GM12878 (cell line): Measurements from ENCODE around the gene SPI1. TPM values are rescaled to one million over a fixed set of nuclear protein-coding genes. Genes with fewer than 3 reads are reported as not detected.
A peak's percentile ranks its signal among the peaks of the same experiment; 100 is the strongest.

ENCODE experiments used
- ATAC-seq: fragments of 200-7000 bp; cut with Tn5 transposase; 3 replicates; pipeline ENCODE4 v1.9.1; 2020; ENCODE audit warnings: mild to moderate bottlenecking, moderate library complexity
- BruUV-seq: library from RNA; stranded (reverse); fragments of 400-500 nt; replicated peaks from 2 replicates; lab custom pipeline; 2021; lab: Mats Ljungman, UMichigan
- CTCF ChIA-PET: fragments of 300-600 bp; sonication (Branson Sonifier 250); formaldehyde crosslinking; extraction: SDS; loops from one replicate; lab custom pipeline; 2021; ENCODE audit warnings: inconsistent platforms; lab: Yijun Ruan, JAX
- POLR2A ChIA-PET: fragments of 350-600 bp; formaldehyde crosslinking; extraction: SDS; loops from one replicate; lab custom pipeline; 2021; ENCODE audit warnings: inconsistent platforms; lab: Charles Lee
- RAD21 ChIA-PET: fragments of 300-600 bp; sonication (Branson Sonifier 250); formaldehyde crosslinking; loops from one replicate; lab custom pipeline; 2023; ENCODE audit warnings: antibody characterized with exemption; ENCODE audit not compliant: unreplicated experiment; lab: Charles Lee
- SMC1A ChIA-PET: fragments of 300-600 bp; sonication (Branson Sonifier 250); formaldehyde crosslinking; loops from one replicate; lab custom pipeline; 2023; ENCODE audit not compliant: unreplicated experiment, uncharacterized antibody; lab: Charles Lee
- DNase-seq: peaks from one replicate; pipeline ENCODE4 v3.0.0-alpha.2; 2011; ENCODE audit warnings: low read depth, low spot score
- FAIRE-seq: peaks from 3 replicates; lab custom pipeline; 2011; peaks lifted over from hg19 to GRCh38; lab: Jason Lieb, UNC
- H2AFZ ChIP-seq: 2 replicates; pipeline ENCODE4 v1.6.0; 2011; ENCODE audit warnings: low read depth, low read length, control low read depth; ENCODE audit not compliant: control insufficient read depth
- H3K27ac ChIP-seq: 2 replicates; pipeline ENCODE4 v1.5.1; 2011; ENCODE audit warnings: control low read depth; ENCODE audit not compliant: control insufficient read depth, insufficient read depth
- H3K27me3 ChIP-seq, 2 experiments: replicated peaks in 1 of 2; 2 replicates each; pipeline versions ENCODE4 v1.6.0 to v1.6.1; 2011; ENCODE audit warnings: low read length in 1 of 2; ENCODE audit not compliant: control insufficient read depth in 2 of 2, insufficient read depth in 2 of 2
- H3K36me3 ChIP-seq, 2 experiments: 2 replicates each; pipeline ENCODE4 v1.5.1; 2011; ENCODE audit warnings: low read length in 1 of 2; ENCODE audit not compliant: control insufficient read depth in 2 of 2, insufficient read depth in 2 of 2
- H3K4me1 ChIP-seq: 2 replicates; pipeline ENCODE4 v1.6.1; 2011; ENCODE audit warnings: mild to moderate bottlenecking, low read length, moderate library complexity, mixed read lengths; ENCODE audit not compliant: control insufficient read depth, insufficient read depth
- H3K4me2 ChIP-seq: 2 replicates; pipeline ENCODE4 v1.6.0; 2011; ENCODE audit warnings: control low read depth; ENCODE audit not compliant: control insufficient read depth, insufficient read depth
- H3K4me3 ChIP-seq: fragments of 200-600 bp; sonication (generic); 2 replicates; pipeline ENCODE4 v1.5.1; 2016
- H3K79me2 ChIP-seq: 2 replicates; pipeline ENCODE4 v1.6.0; 2011; ENCODE audit warnings: low read length; ENCODE audit not compliant: control insufficient read depth, insufficient read depth
- H3K9ac ChIP-seq: 2 replicates; pipeline ENCODE4 v1.8.0; 2011; ENCODE audit warnings: low read length, control low read depth, mixed read lengths; ENCODE audit not compliant: control insufficient read depth, insufficient read depth
- H3K9me3 ChIP-seq: replicated peaks from 3 replicates; pipeline ENCODE4 v1.5.1; 2011; ENCODE audit warnings: mild to moderate bottlenecking, low read length; ENCODE audit not compliant: control insufficient read depth, insufficient read depth
- H4K20me1 ChIP-seq: 2 replicates; pipeline ENCODE4 v1.6.0; 2011; ENCODE audit not compliant: control insufficient read depth, insufficient read depth
- BHLHE40 ChIP-seq, 2 experiments: fragments of 450-650 bp in 1 of 2; IDR thresholded peaks; 2 replicates each; pipeline ENCODE4 v1.6.1; 2011 to 2017; ENCODE audit warnings: low read depth in 2 of 2, borderline replicate concordance in 1 of 2, improper control_type of control experiment in 1 of 2, low read length in 1 of 2, mild to moderate bottlenecking in 1 of 2
- CBX5 ChIP-seq: sonication (generic); IDR thresholded peaks from 2 replicates; pipeline ENCODE4 v1.6.1; 2016; ENCODE audit warnings: low read depth, moderate library complexity, mild to moderate bottlenecking, inconsistent platforms
- CREB1 ChIP-seq: IDR thresholded peaks from 2 replicates; pipeline ENCODE4 v1.6.1; 2012; ENCODE audit warnings: low read depth, mild to moderate bottlenecking, inconsistent platforms
- FOXK2 ChIP-seq: fragments of 450-650 bp; IDR thresholded peaks from 2 replicates; pipeline ENCODE4 v1.6.1; 2017; ENCODE audit warnings: mild to moderate bottlenecking, moderate library complexity
- FOXM1 ChIP-seq: IDR thresholded peaks from 2 replicates; pipeline ENCODE4 v1.6.1; 2012; ENCODE audit warnings: low read depth, mild to moderate bottlenecking, inconsistent platforms, low read length, moderate library complexity
- IKZF2 ChIP-seq, 2 experiments: fragments of 450-650 bp; IDR thresholded peaks; 2 replicates each; pipeline ENCODE4 v1.6.1; 2017; ENCODE audit warnings: mild to moderate bottlenecking in 2 of 2, moderate library complexity in 2 of 2
- IRF4 ChIP-seq: IDR thresholded peaks from 2 replicates; pipeline ENCODE4 v1.6.1; 2011; ENCODE audit warnings: low read depth, low read length
- KLF5 ChIP-seq: fragments of 450-650 bp; IDR thresholded peaks from 2 replicates; pipeline ENCODE4 v1.6.1; 2014; ENCODE audit warnings: mild to moderate bottlenecking; ENCODE audit not compliant: partially characterized antibody
- NBN ChIP-seq: fragments of 450-650 bp; IDR thresholded peaks from 2 replicates; pipeline ENCODE4 v1.6.1; 2016
- NFYA ChIP-seq: IDR thresholded peaks from 2 replicates; pipeline ENCODE4 v1.6.1; 2011; ENCODE audit warnings: low read depth, mild to moderate bottlenecking, low read length, improper control_type of control experiment, borderline replicate concordance
- NFYB ChIP-seq: IDR thresholded peaks from 2 replicates; pipeline ENCODE4 v1.6.1; 2011; ENCODE audit warnings: low read depth, mild to moderate bottlenecking, low read length, improper control_type of control experiment, moderate library complexity; ENCODE audit not compliant: insufficient read depth
- NRF1 ChIP-seq: conservative IDR thresholded peaks from 2 replicates; pipeline ENCODE4 v1.6.1; 2011; ENCODE audit warnings: mild to moderate bottlenecking, low read depth, low read length, improper control_type of control experiment
- ZBED1 ChIP-seq: IDR thresholded peaks from 2 replicates; pipeline ENCODE4 v1.6.1; 2016; ENCODE audit warnings: borderline replicate concordance
- WGBS: methylation state at CpG from one replicate; pipeline ENCODE4 v1.1.6; 2016; ENCODE audit warnings: low lambda C conversion rate; ENCODE audit not compliant: insufficient replicate concordance, insufficient coverage; ENCODE audit errors: missing lambda C conversion rate; 5-methylcytosine and 5-hydroxymethylcytosine counted together
- in situ Hi-C: fragments of 300-500 bp; cut with MboI; formaldehyde crosslinking; loops from 9 replicates; pipeline ENCODE4 v1.14.3; 2018; ENCODE audit warnings: mixed read lengths
- intact Hi-C: fragments of 100-400 bp; cut with micrococcal nuclease; formaldehyde crosslinking; loops from one replicate; pipeline ENCODE4 v1.14.2; 2022; ENCODE audit not compliant: unreplicated experiment
- polyA plus RNA-seq, 11 experiments: library from polyadenylated mRNA; depleted of rRNA in 4 of 11; unstranded in 6 of 11; stranded (reverse) in 5 of 11; fragments of >200 nt; fragmentation: Nextera tagmentation in 4 of 11; fragmentation: Illumina TruSeq in 1 of 11; extraction: Ambion mirVana in 4 of 11; extraction: Trizol in 1 of 11; gene quantifications; 1 replicate in 1 of 11; 2 replicates in 10 of 11; pipeline versions ENCODE4 v1.2.1 to v1.2.3, GENCODE V29; 2011 to 2016; ENCODE audit warnings: inconsistent platforms in 2 of 11, missing spikeins in 2 of 11, low read depth in 1 of 11
- total RNA-seq, 4 experiments: library from RNA; depleted of rRNA in 3 of 4; stranded (reverse); fragments of >200 nt in 3 of 4; fragmentation: Illumina TruSeq in 1 of 4; extraction: Trizol in 1 of 4; gene quantifications; 2 replicates each; pipeline versions ENCODE4 v1.2.1 to v1.2.3, GENCODE V29; 2013 to 2021
- TF ChIP-seq, protein P1 (sequence below): fragments of 150-350 bp; IDR thresholded peaks from 2 replicates; pipeline ENCODE4 v1.6.1; 2014; ENCODE audit warnings: mild to moderate bottlenecking, low read depth, low read length
- TF ChIP-seq, protein P2 (sequence below): fragments of 450-650 bp; conservative IDR thresholded peaks from 2 replicates; pipeline ENCODE4 v1.6.1; 2017; ENCODE audit warnings: mild to moderate bottlenecking, moderate library complexity
- TF ChIP-seq, protein P3 (sequence below): fragments of 450-650 bp; IDR thresholded peaks from 2 replicates; pipeline ENCODE4 v1.6.1; 2017; ENCODE audit warnings: mild to moderate bottlenecking, low read depth, inconsistent platforms; ENCODE audit not compliant: poor library complexity, severe bottlenecking

The SPI1 gene
- total and polyA plus RNA-seq, 10 of the 15 experiments (the other 5 are each of a cell fraction or from before 2014, with no cell fraction given) = 0.05 to 31.1 (median 9.7) TPM

DNA sequence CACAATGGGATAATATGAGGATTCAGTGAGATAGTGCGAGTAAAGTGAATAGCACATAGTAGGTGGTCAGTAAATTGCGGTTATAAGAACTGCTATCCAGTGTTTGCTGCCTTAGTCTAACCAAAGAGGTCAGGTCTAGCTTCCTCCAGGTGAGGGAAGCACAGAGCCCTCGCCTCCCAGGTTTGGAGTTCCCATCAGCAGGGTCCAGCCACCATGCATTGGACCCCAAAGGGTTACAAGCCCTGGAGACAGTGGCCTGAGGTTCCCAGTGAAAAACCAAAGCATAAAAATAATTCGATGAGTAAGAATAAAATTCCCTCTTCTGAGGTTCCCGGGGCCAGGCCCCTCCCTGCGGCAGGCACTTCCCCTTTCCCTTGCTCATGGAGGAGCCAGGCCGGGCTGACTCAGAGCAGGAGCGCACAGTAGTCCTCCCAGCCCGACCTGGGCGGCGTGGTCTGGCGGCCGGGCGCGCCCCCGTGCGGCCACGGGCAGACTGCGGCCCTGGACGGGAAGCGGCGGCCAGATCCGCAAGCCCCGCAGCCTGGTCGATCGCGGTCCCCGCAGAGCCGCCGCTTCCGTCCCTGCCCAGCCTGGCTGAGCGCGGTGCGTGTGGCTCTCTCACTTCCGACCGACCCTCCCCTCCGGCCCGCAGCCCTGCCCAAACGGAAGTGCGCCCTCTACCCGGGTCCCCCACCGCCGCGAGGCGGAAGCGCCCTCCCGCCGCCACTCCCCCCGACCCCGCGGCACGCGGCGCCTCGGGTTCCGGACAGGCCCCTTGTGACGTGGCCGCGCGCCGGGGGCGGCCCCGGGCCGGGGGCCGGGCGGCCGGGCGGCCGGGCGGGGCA lies 29.6 kb upstream of the SPI1 start, which contains the start of gene SLC39A13:
TSS of gene SLC39A13 (plus strand) at position 845 of the 845 bp plus-strand sequence. CDS start 1,505 bp downstream, outside the sequence.
- H2AFZ ChIP-seq = peak within 1 kb of the TSS; percentile 81
- 3% methylated on average over 40 of the region's 70 CpGs for WGBS
- BruUV-seq = TSS peak; percentile 96
- intact Hi-C loops = loop anchor here (1.0 to 10.0 kb wide), 6 partner anchors 30 to 447 kb away; partner anchors contain the start of genes MADD and SPI1
- H3K4me2 ChIP-seq = peak within 1 kb of the TSS; percentile 95
- peak within 1 kb of the TSS; percentile 89 for H3K9ac ChIP-seq
- peak within 1 kb of the TSS; percentile 95 for H3K27ac ChIP-seq
- H3K9me3 ChIP-seq = no peaks in the 10 kb centered on the region
- H3K27me3 ChIP-seq = no peaks in the 10 kb centered on the region
- peak; percentile 79 for DNase-seq
- in situ Hi-C loops = loop anchor here (5.0 kb wide), 1 partner anchor 36 kb away; no protein-coding TSS in a partner anchor
- ChIA-PET SMC1A (interaction anchor here (0.8 to 2.9 kb wide), 7 partner anchors 10 to 161 kb away, joined by 3 to 32 read pairs (median 3); partner anchors contain the start of gene SPI1), CTCF (interaction anchor here (0.6 to 7.4 kb wide), 12 partner anchors 9 to 230 kb away, joined by 3 to 161 read pairs (median 5); partner anchors contain the start of genes ACP2, ARFGAP2 and SPI1), POLR2A (interaction anchor here (0.6 to 2.5 kb wide), 11 partner anchors 8 to 193 kb away, joined by 3 to 15 read pairs (median 6); partner anchors contain the start of genes DDB2, PSMC3 and SPI1), RAD21 (interaction anchor here (0.6 to 2.4 kb wide), 16 partner anchors 9 to 256 kb away, joined by 3 to 15 read pairs (median 4); partner anchors contain the start of gene ACP2)
- no peaks in the 10 kb centered on the region for H4K20me1 ChIP-seq
- peaks cover 17% of the 10 kb centered on the region for H3K4me1 ChIP-seq
- ATAC-seq = peak; percentile 92
- peak within 1 kb of the TSS; percentile 93 for H3K4me3 ChIP-seq
- H3K36me3 ChIP-seq = no peaks in the 10 kb centered on the region; a peak in 1 of 4 replicates
- peak; percentile 77 for FAIRE-seq
- peaks cover 2% of the 10 kb centered on the region for H3K79me2 ChIP-seq
- TF ChIP-seq NBN (no peak; the same call in 1 of the 2 replicates), NRF1 (no peak; the same call in 1 of the 2 replicates), FOXK2 (peak; percentile 73), BHLHE40 (IDR thresholded peaks at IDR 0.05; ENCODE audit: borderline replicate concordance in 1 of 2, low read depth in 2 of 2, low read length in 1 of 2) (peak; percentile 59 to 89; a peak in 3 of 4 replicates), NFYA (no peak), NFYB (no peak), CBX5 (peak; percentile 93), IRF4 (no peak), IKZF2 (IDR thresholded peaks at IDR 0.05) (peak; percentile 97 to 98), KLF5 (peak; percentile 82), FOXM1 (peak; percentile 41; the same call in 1 of the 2 replicates), CREB1 (peak; percentile 94), ZBED1 (no peak; the same call in 1 of the 2 replicates)
- TF ChIP-seq, protein P1, sequence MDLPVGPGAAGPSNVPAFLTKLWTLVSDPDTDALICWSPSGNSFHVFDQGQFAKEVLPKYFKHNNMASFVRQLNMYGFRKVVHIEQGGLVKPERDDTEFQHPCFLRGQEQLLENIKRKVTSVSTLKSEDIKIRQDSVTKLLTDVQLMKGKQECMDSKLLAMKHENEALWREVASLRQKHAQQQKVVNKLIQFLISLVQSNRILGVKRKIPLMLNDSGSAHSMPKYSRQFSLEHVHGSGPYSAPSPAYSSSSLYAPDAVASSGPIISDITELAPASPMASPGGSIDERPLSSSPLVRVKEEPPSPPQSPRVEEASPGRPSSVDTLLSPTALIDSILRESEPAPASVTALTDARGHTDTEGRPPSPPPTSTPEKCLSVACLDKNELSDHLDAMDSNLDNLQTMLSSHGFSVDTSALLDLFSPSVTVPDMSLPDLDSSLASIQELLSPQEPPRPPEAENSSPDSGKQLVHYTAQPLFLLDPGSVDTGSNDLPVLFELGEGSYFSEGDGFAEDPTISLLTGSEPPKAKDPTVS = 0 out of 2 replicates have a peak, but pooled peaks have one; percentile 47
- TF ChIP-seq, protein P2, sequence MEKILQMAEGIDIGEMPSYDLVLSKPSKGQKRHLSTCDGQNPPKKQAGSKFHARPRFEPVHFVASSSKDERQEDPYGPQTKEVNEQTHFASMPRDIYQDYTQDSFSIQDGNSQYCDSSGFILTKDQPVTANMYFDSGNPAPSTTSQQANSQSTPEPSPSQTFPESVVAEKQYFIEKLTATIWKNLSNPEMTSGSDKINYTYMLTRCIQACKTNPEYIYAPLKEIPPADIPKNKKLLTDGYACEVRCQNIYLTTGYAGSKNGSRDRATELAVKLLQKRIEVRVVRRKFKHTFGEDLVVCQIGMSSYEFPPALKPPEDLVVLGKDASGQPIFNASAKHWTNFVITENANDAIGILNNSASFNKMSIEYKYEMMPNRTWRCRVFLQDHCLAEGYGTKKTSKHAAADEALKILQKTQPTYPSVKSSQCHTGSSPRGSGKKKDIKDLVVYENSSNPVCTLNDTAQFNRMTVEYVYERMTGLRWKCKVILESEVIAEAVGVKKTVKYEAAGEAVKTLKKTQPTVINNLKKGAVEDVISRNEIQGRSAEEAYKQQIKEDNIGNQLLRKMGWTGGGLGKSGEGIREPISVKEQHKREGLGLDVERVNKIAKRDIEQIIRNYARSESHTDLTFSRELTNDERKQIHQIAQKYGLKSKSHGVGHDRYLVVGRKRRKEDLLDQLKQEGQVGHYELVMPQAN = peak; percentile 82
- TF ChIP-seq, protein P3, sequence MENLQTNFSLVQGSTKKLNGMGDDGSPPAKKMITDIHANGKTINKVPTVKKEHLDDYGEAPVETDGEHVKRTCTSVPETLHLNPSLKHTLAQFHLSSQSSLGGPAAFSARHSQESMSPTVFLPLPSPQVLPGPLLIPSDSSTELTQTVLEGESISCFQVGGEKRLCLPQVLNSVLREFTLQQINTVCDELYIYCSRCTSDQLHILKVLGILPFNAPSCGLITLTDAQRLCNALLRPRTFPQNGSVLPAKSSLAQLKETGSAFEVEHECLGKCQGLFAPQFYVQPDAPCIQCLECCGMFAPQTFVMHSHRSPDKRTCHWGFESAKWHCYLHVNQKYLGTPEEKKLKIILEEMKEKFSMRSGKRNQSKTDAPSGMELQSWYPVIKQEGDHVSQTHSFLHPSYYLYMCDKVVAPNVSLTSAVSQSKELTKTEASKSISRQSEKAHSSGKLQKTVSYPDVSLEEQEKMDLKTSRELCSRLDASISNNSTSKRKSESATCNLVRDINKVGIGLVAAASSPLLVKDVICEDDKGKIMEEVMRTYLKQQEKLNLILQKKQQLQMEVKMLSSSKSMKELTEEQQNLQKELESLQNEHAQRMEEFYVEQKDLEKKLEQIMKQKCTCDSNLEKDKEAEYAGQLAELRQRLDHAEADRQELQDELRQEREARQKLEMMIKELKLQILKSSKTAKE = peak; percentile 57
